Inflammatory macrophage (primary cell): ENCODE data around the gene CFC1.
"Not testable (repeated sequence)": the region's sequence is repeated elsewhere in the genome, so short reads cannot be mapped to it uniquely, and the experiment has no call there.

Experiments
- DNase-seq, 2 donors: peaks; one replicate each; pipeline ENCODE4 v3.0.0-alpha.2; 2020 to 2022
- total RNA-seq, 18 experiments: gene quantifications; one replicate each; lab custom pipeline; 2026; ENCODE audit warnings: mixed read lengths in 6 of 18, inconsistent platforms in 2 of 18; lab: John Stamatoyannopoulos, UW

The CFC1 gene
- total RNA-seq: 0 reads per million in 18 experiments

- DNase-seq: not testable (repeated sequence)
Measured at GRCh38 chr2:130599393-130599792, at the start of gene CFC1. CFC1 (minus strand) TSS chr2:130599575; CDS start chr2:130599287, 288 bp downstream.

DNA sequence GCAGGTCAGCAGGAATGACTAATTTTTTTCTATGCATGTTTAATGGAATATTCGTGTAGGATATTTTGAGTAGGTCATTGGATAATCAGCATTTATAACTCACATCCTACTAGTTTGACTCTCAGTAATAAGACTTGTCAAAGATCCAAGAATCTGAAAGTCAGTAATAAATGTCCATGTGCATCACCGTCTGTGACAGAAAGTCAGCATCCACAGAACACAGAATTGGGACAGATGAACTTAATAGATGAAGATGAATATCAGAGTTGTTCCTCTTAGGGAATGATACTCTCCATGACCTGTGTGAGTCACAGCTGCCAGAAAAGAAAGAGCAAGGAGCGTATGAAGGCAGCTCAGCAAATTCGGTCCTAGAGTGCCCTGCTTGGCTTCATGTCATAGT lies 42.3 kb upstream of the CFC1 start:
- DNase-seq: not testable (repeated sequence)

- DNase-seq: not testable (repeated sequence)
Measured at GRCh38 chr2:130638973-130639372, 39.6 kb upstream of the CFC1 start.

- DNase-seq: not testable (repeated sequence)
Measured at GRCh38 chr2:130628784-130629475, 29.6 kb upstream of the CFC1 start.

- not testable (repeated sequence) for DNase-seq
Measured at GRCh38 chr2:130611140-130611539, 11.8 kb upstream of the CFC1 start, which contains the start of gene POTEJ. POTEJ (plus strand) TSS chr2:130611440; CDS start chr2:130611533, 93 bp downstream.

- DNase-seq: not testable (repeated sequence)
Measured at GRCh38 chr2:130610486-130610885, 11.1 kb upstream of the CFC1 start.

DNA sequence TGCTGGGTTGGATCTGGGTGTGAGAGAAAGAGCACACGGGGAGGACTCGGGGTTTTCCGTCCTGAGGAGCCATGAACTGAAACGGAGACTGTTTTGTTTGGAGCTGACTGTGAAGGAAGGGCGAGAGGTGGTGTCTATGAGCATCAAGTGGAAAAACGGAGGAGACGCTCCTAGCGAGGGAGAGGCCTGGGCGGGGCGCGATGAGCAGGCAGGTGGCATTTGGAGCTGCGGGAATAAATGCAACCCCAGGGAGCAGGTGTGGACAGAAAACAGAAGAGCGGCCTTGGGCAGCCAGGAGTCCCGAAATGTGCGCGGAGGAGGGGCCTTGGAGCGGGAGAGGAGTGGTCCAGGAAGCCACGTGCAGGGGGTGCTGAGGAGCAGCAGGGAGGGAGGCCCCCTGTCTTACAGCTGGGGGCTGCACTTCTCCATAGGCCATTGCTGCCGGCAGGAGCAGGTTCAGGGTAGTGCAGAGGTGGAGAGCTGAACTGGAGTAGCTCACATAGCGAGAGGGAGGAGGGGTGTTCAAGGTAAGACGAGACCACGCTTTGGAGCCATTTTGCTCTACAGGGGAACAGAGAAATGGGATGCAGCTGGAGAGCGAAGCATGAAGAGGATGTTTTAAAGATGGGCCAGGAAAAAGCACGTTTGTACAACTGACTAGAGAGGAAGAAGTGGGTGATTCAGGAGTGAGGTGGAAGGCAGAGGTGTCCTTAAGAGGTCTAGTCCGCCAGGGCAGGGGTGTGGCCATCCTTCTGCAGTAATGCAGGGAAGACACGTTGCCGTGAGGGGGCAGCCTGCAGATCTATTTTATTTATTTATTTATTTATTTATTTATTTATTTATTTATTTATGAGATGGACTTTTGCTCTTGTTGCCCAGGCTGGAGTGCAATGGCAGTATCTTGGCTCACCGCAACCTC lies 9.9 kb upstream of the CFC1 start:
- not testable (repeated sequence) for DNase-seq

- DNase-seq: not testable (repeated sequence)
Measured at GRCh38 chr2:130608276-130609001, 9.1 kb upstream of the CFC1 start.

- DNase-seq: not testable (repeated sequence)
Measured at GRCh38 chr2:130601648-130602302, 2.4 kb upstream of the CFC1 start.

- DNase-seq: not testable (repeated sequence)
Measured at GRCh38 chr2:130599926-130600325, 551 bp upstream of the CFC1 start.

DNA sequence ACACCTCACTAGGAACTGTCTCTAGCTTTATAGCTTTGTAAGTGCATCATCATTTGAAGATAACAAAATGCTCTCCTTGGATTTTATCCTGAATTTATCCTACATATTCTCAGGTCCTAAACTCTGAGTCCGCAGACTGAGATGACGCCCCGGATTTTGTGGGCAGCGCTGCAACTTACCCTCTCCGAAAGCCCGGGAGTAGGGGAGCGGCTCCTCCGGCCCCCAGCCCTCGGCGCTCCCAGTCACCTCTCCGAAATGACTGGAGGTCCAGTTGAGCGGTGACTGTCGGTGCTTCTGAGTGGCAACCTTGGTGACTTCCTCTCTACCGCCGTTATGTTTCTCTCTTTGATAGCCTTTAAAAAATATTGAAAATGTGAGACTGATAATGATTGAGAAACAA lies 912 bp downstream of the CFC1 start:
- DNase-seq: not testable (repeated sequence)

- not testable (repeated sequence) for DNase-seq
Measured at GRCh38 chr2:130597994-130598393, 1.4 kb downstream of the CFC1 start.

GRCh38 chr2:130596757-130597156 lies 2.6 kb downstream of the CFC1 start:
- not testable (repeated sequence) for DNase-seq

GRCh38 chr2:130594011-130594410 lies 5.4 kb downstream of the CFC1 start:
- not testable (repeated sequence) for DNase-seq

- not testable (repeated sequence) for DNase-seq
Measured at GRCh38 chr2:130592791-130593414, 6.5 kb downstream of the CFC1 start.

- not testable (repeated sequence) for DNase-seq
Measured at GRCh38 chr2:130590842-130591359, 8.5 kb downstream of the CFC1 start.

DNA sequence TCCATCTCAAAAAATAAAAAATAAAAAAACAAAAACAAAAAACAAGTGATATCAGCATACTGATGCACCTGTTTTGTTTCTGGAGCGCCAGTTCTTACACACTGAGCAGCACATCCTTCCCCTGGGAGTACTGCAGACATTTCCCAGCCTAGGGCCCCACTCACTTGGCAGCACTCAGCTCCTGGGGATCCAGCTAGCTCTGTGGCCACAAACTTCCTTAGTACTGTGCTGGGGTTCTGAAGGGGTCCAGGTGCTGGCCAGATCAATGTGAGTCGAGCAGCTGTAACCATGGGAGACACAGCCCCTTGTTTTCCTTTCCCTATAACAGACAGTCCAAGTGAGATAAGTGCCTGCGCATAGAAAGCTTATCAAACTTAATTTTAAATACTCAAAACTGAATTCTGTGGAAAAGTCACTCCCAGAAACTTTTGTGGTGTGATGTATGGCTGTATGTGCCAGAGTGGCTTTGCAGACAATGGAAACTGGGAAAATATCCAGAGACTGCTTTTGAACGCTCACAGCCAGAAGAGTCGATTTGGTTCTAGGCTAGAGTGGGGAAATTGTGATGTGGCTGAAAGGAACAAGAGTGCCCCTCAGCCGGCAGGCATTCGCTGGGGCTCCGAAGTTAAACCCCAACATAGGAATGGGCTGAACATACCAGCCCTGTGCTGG lies 9.1 kb downstream of the CFC1 start:
- not testable (repeated sequence) for DNase-seq

GRCh38 chr2:130588688-130589458 lies 10.5 kb downstream of the CFC1 start:
- DNase-seq: not testable (repeated sequence)

DNA sequence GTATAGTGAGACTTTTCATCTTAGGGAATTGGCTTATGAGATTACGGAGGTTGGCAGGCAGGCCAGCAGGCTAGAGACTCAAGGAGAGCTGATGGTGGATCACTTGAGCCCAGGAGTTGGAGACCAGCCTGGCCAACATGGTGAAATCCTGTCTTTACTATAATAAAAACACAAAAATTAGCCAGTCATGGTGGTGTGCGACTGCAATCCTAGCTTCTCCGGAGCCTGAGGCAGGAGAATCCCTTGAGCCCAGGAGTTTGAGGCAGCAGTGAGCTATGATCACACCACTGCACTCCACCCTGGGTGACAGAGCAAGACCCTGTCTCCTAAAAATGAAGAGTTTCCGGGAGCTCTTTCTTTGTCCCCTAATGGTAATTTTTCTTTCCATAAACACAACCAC lies 14.6 kb downstream of the CFC1 start:
- not testable (repeated sequence) for DNase-seq

DNA sequence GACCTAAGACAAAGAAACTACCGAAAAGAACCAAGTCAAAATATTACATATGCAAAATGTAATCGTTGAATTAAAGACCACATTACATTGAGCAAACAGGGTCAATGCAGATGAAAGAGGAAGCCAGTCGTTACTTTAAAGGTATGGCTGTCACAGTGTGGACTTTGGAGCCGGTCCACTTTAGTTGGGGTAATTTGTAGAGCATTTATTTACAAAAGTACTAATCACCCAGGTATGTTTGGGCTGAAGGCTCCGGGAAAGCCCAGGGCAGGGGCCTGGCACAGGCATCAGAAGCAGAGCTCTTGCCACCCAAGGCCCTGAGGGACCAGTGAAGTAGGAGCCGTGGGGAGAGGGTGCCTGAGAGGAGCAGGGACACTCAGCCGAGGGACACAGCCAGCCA lies 15.8 kb downstream of the CFC1 start:
- DNase-seq: not testable (repeated sequence)
